ENCODE measurements around the gene RNU6-7. TPM values are rescaled to one million over a fixed set of nuclear protein-coding genes. Genes with fewer than 3 reads are reported as not detected.

The RNU6-7 gene
- total RNA-seq, 1 donor from 2014 or later: not detected

DNA sequence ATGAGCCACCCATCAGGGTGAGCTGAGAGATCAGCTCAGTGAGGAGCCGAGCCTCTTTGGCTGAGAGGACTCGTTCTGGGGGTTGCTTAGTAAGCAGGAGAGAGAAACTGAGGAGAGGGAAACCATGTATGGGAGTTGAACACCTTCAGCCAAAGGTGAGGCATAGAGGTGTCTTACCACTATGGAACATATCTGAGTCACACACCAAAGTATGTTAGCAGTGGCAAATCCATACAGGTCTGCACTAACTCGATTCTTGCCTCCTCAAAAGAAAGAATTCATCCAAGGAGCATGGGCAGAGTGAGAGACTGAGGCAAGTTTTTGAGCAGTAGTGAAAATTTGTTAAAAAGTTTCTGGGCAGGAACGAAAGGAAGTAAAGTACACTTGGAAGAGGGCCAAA lies 47.9 kb downstream of the RNU6-7 start:
- H3K27me3 ChIP-seq (ENCODE audit: control insufficient read depth, insufficient read depth, low read length): no peaks in the 10 kb centered on the region
- no peak overlapping the region for H3K4me3 ChIP-seq (ENCODE audit: low read depth, low read length)
- no peak for FAIRE-seq
- no peaks in the 10 kb centered on the region for H3K36me3 ChIP-seq (ENCODE audit: control insufficient read depth, insufficient read depth, low read length)
- peak; percentile 84 for DNase-seq (ENCODE audit: low read depth)
- TF ChIP-seq CTCF (IDR thresholded peaks at IDR 0.05; ENCODE audit: insufficient read depth, low read length, severe bottlenecking): no peak

DNA sequence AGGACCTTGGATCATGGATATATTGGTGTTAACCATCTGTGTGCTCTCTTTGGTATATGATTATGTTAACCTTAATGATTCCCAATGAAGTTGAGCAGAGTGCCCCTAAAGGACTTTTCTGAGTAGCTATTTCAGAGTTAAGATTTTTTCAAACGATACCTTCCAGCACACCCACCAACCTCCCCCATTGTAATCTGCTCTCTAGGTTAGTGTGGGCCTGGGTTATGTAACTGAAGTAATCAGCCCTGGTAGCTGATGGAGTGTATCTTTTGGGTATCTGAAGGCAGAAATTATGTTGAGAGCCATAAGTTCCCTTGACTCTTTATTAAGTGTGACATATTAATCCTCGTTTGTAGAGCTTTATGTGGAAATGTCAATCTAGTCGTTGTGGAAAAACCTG lies 48.8 kb downstream of the RNU6-7 start:
- H3K4me3 ChIP-seq (ENCODE audit: low read depth, low read length): no peak overlapping the region
- H3K36me3 ChIP-seq (ENCODE audit: control insufficient read depth, insufficient read depth, low read length): no peaks in the 10 kb centered on the region
- no peak for DNase-seq (ENCODE audit: low read depth)
- H3K27me3 ChIP-seq (ENCODE audit: control insufficient read depth, insufficient read depth, low read length): no peaks in the 10 kb centered on the region
- TF ChIP-seq CTCF (IDR thresholded peaks at IDR 0.05; ENCODE audit: insufficient read depth, low read length, severe bottlenecking): no peak
- no peak for FAIRE-seq

DNA sequence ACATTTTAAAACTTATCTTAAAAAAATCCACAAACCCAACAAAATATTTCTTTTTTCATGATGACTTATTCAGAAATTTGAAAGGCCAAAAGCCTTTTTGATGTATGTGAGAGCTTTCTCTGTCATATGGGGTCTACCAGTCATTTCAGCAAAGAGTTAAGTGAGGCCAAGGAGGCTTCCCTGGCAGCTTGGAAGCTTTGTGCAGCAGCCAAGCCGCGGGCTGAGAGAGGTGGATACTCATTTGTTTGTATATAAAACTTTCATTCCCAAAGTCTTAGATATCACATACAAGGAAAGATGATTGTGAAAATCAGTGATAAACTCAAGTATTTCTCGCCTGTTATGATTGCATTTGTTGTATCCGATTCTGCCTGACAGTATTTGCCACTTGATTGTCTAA lies 49.7 kb downstream of the RNU6-7 start:
- no peak for TF ChIP-seq CTCF (IDR thresholded peaks at IDR 0.05; ENCODE audit: insufficient read depth, low read length, severe bottlenecking)
- DNase-seq (ENCODE audit: low read depth) (no peak), FAIRE-seq (no peak)
- Histone ChIP-seq H3K36me3 (ENCODE audit: control insufficient read depth, insufficient read depth, low read length) (no peaks in the 10 kb centered on the region), H3K4me3 (ENCODE audit: low read depth, low read length) (no peak overlapping the region), H3K27me3 (ENCODE audit: control insufficient read depth, insufficient read depth, low read length) (no peaks in the 10 kb centered on the region)

Other genes starting within 250 kb of the RNU6-7 start
- gene ARHGAP5, start 124.7 kb upstream of the RNU6-7 start, total RNA-seq: 139 and 150 TPM in 2 replicates
- gene RNU6-8, start 1.2 kb downstream of the RNU6-7 start, total RNA-seq: not detected in 2 replicates
- gene AKAP6, start 127.3 kb downstream of the RNU6-7 start, total RNA-seq: 4.2 and 10.6 TPM in 2 replicates